GM19240 (cell line): Measurements from ENCODE around the gene RITA1.

Source experiments
- DNase-seq: peaks from one replicate; pipeline ENCODE4 v3.0.0; 2011; ENCODE audit warnings: low spot score; ENCODE audit not compliant: insufficient read length

The RITA1 gene

DNA sequence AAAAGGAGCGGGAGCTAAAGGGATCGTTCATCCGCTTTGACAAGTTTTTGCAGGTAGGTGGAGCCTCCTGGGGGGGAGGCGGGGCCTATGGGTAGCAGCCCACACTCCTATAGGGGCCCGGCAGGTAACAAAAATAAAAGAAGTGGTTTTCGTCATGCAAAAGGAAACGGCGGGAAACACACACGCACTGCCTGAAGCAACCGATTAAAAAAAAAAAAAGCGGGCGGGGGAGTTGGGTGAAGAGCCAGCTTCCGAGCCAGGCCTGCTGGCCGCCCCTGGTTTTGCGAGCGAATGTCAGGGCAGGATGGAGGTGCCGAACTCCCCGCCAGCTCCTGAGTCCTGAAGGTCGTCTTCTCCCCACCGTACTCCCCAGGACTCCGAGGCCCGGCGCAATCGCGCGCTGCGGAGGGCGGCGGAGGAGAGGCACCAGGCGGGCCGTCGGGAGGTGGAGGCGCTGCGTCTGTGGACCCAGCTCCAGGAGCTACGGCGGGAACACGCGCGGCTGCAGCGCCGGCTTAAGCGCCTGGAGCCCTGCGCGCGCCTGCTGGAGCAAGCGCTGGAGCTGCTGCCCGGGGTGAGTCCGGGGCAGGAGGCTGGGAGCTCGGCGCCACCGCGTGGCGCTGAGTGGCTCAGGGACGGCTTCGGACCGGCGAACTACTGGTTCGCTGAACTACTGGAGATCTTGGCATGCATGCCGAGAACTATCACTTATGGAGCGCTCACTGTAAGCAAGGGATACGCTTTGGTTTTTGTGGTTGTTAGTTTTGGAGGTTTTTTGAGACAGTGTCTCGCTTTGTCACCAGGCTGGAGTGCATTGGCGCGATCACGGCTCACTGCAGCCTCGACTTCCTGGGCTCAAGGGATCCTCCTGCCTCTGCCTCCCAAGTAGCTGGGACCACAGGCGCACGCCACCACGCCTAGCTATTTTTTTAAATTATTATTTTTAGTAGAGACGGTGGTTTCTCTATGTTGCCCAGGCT is 32.4 kb upstream of the RITA1 start:
- peak; percentile 72 for DNase-seq

DNA sequence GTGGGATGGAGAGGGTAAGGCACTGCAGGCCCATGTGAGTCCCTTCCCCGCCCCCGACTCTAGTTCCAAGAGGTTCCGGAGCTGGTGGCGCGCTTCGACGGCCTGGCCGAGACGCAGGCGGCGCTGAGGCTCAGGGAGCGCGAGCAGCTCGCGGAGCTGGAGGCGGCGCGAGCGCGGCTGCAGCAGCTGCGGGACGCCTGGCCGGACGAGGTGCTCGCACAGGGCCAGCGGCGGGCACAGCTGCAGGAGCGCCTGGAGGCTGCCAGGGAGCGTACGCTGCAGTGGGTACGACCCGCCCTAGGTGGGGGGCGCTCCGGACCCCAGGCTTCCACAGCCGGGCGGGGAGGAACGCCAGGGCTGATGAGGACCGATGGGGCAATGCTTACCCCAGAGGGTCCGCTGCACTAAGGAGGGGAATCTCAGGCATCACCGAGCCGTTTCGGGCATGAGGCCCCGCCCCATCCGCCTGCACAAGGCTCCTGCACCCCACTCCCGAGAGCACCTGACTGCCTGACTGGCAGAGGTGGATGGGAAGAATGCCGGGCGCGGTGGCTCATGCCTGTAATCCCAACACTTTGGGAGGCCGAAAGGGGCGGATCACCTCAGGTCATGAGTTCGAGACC is 31.1 kb upstream of the RITA1 start:
- DNase-seq = no peak

GRCh38 chr12:113155060-113155459 is 30.5 kb upstream of the RITA1 start:
- no peak for DNase-seq

DNA sequence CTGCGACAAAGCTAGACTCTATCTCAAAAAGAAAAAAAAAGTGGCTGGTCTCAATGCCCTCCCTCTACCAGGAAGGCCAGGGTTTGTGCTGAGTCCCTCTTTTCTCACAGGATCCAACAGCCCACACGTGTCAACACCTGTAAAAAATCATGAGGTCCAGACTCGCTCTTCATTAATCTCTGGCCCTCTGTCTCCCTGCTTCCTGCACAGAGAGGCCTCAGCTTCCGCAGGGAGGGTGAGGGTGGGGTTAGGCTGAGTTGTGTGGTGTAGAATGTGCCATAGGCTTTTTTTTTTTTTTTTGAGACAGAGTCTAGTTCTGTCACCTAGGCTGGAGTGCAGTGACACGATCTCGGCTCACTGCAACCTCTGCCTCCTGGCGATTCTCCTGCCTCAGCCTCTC is 29.9 kb upstream of the RITA1 start:
- DNase-seq = no peak

DNA sequence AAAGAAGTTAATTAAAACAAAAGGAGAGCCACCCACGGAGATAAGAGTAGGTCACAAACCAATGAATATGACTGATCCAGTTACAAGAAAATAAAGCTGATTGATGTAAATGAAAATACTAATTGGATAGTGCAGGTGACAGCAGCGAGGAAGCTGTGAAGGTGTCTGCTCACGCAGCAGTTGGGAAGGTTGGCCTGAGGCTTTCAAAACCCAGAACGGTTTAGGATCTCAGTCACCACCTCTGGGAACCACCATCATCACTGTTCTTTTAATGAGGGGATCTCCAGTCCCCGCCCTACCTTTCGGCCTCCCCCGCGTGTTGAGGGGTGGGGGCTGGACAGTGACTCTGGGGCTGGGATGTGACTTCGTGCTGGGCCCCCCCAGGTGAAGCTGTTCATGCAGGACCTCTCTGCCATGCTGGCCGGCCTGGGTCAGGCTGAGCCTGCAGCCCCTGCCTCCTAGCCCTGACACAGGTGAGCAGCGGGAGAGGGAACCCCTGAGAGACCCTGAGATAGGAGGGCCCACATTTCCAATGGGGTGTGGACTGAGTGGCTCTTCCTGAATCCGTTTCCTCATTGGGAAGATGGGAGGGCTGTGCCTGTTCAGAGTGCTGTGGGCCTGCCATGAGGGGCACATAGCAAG is 28.2 kb upstream of the RITA1 start:
- no peak for DNase-seq

GRCh38 chr12:113158439-113159203 is 26.9 kb upstream of the RITA1 start:
- no peak for DNase-seq

GRCh38 chr12:113159937-113160336 is 25.6 kb upstream of the RITA1 start:
- DNase-seq = no peak

- DNase-seq = no peak
These were observed 24.0 kb upstream of the RITA1 start for GRCh38 chr12:113161415-113162016.

- no peak for DNase-seq
These were observed 23.2 kb upstream of the RITA1 start for GRCh38 chr12:113162102-113163029.

- DNase-seq = no peak
These were observed 22.5 kb upstream of the RITA1 start for GRCh38 chr12:113163030-113163360.

- DNase-seq = no peak
These were observed 21.5 kb upstream of the RITA1 start for GRCh38 chr12:113164014-113164413.

GRCh38 chr12:113165521-113166450 is 19.7 kb upstream of the RITA1 start:
- no peak for DNase-seq

DNA sequence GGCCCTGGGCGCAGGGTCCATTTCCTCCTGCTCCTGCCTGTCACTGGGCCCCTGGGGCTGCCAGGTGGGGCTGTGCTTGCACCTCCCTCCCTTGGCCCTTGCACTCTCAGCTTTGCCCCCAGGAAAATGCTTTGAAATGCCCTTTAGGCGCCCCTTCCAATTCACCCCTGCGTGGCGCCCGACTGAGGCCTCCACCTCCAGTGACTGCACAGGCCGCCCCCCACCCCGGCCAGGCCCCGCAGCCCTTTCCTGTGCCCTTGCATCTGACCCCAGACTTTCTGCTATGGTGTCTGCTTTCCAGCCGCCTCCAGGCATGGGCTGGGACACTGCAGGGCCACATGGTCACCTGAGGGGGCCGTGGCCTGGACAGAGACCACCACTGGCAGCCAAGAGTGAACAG is 17.7 kb upstream of the RITA1 start:
- no peak for DNase-seq

DNA sequence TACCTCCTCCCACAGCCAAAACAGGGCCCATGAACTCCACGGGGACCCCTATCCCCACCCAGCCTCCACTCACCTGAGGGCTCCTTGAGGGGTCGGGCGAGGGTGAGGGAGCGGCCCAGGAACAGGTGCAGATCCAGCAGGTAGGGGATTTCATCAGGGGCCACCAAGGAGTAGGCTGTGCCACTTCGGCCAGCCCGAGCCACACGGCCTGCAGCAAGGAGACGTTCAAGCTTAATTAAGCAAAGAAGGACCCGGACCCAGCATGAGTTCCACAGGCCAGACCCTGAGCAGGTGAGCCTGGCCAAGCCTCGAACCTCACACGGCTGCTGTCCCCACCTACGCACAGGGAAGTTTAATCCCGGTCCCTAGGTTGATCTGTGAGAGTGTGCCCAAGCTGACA is 15.8 kb upstream of the RITA1 start:
- no peak for DNase-seq

GRCh38 chr12:113170457-113170856 is 15.1 kb upstream of the RITA1 start:
- no peak for DNase-seq

DNA sequence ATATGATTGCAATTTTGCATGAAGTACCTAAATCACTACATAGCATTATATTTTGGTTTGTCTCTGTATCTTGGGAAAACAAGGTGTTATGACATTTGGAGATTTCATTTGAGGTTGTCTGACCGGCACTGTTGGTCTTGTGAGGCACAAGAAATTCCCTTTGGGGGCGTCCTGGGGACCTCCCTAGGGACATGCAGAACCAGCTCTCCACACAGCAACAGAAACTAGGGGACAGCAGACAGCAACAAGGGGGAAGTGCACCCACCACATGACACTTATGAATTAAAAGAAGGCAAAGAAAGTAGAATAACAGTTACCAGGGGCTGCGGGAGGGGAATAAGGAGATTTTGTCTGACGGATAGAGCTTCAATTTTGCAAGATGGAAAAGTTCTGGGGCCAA is 14.6 kb upstream of the RITA1 start:
- no peak for DNase-seq

DNA sequence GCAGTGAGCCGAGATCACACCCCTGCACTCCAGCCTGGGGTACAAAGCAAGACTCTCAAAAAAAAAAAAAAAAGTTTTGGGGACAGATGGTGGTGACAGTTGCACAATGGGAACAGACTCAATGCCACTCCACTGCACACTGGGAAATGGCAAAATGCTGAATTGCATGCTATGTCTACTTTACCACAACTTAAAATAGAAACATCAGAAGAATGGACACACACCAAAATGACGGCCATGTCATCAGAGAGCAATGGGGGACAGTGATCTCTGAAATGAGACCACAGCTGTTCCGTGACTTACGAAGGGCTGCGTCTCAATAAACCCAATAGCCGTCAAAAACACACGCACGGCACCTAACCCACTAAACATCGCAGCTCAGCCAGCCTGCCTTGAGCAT is 14.0 kb upstream of the RITA1 start:
- no peak for DNase-seq

DNA sequence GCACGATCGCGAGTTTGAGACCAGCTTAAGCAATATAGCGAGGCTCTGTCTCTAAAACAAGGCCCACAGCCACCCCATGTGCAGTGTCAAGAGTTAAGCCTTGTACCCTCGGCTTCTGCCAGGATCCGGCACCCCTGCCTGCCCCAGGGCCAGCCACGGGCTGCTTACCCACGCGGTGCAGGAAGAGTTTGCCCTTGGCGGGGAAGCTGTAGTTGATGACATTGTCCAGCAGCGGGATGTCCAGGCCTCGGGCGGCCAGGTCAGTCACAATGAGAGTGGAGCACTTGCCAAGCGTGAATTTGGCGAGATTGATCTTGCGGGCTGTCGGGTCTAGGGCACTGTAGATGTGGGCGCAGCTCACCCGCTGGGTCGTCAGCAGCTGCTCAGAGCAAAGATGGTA is 13.3 kb upstream of the RITA1 start:
- DNase-seq = no peak

DNA sequence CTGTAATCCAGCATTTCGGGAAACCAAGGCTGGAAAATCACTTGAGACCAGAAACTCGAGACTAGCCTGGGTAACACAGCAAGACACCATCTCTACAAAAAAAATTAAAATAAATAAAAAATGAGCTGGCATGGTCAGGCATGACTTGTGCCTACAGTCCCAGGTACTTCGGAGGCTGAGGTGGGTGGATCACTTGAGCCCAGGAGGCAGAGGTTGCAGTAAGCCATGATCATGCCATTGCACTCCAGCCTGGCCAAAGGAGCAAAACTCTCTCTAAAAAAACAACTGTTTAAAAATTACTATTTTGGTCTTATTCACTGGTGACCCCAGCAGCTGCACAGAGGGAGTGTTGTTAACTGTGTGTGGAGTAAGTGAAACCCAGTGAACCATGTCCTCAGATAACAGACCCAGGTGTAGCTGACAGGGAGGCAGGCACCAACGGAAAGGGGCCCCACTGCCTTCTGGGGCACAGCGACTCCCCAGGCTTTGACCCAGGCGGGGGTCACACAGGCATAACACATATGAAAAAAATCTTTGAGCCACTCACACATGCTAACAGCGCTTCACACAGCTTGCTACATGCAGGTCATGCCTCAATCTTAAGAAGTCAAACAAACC is 12.3 kb upstream of the RITA1 start:
- DNase-seq = peak; percentile 55
